Embryonic facial prominence (tissue), 1 donor: ENCODE data around the gene SYT9.

ENCODE experiments used
- DNase-seq: peaks from one replicate; pipeline ENCODE4 v3.0.0-alpha.2; 2016; ENCODE audit errors: extremely low spot score

The SYT9 gene

GRCh38 chr11:7423946-7424345, 172.2 kb downstream of the SYT9 start:
- DNase-seq, result no peak

DNA sequence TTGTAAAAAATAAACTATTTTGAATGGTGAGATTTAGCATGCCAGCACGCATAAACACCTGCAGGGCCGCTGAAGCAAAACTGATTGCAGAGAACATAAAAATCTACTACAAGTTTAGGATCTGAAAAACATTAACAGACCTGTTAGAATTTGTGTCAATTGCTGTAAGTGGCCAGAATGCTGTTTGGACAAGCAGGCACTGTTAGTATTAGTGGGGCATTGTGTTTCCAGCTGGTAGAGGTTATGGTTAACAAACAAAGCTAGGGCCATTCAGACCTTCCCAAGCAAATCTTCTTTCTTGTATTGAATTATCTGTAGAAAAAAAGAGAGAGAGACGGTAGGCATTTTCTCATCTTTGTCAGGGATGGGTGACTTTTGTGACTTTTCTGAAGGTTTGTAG, 176.0 kb downstream of the SYT9 start:
- no peak for DNase-seq

DNA sequence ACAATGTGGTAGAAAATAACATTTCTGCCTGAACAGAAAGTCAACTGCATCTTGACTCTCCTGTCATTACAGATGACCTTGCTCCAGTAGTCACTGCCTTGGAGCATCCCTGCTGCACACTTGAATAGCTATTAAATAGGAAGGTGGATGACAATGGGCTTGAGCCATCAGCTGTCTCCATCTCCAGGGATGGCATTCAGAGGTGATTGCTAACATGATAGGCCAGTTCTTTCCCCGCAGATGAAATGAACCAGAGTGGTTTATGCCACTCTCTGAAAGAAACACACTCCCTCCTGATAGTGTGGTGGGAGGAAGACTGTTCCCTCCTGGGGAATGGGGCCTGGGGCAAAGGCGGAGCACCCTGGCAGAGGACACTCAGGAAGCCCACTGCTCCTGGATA, 176.5 kb downstream of the SYT9 start:
- no peak for DNase-seq

GRCh38 chr11:7430496-7430895, 178.8 kb downstream of the SYT9 start:
- DNase-seq, result no peak

DNA sequence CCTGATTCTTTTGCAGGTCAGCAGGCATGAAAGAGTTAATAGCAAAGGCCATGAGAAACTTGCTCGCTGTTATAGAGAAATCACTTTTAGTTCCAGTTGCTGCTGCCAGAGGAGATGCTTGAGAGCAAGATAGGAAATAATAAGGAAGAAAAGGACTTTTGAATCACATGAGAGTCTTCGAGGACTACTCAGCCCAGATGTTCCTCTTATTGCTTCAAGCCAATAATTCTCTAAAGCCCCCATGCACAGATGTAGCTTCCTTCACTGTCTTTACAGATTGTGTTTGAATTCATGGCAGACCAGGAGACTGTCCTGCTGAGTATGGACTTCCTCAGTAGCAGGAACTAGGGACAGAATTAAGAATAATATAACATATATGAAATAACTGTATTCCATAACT, 183.5 kb downstream of the SYT9 start:
- DNase-seq, result no peak

GRCh38 chr11:7436146-7436545, 184.4 kb downstream of the SYT9 start:
- DNase-seq, result no peak

DNA sequence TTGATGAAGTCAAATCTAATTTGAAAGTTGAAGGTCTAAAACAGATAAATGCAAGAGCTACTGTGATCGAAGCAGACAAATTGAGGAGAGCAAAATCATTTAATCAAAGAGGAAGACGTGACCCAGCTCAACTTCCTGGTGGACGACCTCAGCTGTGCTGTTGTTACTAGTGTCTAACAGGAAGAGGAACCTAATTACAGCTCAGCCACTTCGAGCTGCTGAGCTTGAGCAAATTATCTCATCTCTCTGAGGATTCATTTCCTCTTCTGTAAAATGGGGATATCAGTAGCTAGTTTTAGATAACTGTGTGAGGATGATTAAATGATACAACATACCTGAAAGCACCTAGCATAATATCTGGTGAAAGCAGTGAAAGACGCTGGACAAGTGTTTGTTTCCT, 185.0 kb downstream of the SYT9 start:
- DNase-seq, result no peak

GRCh38 chr11:7437696-7438095, 186.0 kb downstream of the SYT9 start:
- no peak for DNase-seq

GRCh38 chr11:7439746-7440320, 188.1 kb downstream of the SYT9 start:
- DNase-seq, result no peak

DNA sequence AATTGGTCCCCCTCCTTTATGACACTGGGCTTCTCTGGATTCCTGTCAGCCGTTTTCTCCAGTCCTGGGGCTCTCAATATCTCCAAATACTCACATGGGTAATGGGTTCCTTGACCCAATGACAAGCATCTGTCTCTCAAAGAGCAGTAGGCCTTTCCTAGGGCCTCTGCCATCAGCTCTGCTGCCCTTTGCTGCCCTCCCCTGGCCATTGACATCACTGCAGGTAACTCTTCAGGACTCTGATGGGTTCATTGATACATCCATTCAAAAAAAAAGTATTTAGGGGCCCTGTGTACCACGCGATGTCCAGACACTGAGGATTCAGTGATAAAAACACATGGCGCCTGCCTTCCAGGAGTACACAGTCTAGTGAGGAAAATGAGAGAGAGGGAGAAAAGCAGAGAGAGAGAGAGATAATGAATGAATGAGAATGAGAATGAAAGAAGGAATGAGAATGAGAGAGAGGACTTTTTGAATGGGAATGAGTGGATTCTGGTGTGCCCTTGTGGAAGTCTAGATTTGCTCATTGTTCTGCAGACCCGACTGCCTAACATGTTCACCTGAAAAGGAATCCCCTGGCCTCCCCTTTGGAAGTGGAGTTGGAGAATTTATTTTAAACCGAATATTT, 191.0 kb downstream of the SYT9 start:
- DNase-seq, result no peak

DNA sequence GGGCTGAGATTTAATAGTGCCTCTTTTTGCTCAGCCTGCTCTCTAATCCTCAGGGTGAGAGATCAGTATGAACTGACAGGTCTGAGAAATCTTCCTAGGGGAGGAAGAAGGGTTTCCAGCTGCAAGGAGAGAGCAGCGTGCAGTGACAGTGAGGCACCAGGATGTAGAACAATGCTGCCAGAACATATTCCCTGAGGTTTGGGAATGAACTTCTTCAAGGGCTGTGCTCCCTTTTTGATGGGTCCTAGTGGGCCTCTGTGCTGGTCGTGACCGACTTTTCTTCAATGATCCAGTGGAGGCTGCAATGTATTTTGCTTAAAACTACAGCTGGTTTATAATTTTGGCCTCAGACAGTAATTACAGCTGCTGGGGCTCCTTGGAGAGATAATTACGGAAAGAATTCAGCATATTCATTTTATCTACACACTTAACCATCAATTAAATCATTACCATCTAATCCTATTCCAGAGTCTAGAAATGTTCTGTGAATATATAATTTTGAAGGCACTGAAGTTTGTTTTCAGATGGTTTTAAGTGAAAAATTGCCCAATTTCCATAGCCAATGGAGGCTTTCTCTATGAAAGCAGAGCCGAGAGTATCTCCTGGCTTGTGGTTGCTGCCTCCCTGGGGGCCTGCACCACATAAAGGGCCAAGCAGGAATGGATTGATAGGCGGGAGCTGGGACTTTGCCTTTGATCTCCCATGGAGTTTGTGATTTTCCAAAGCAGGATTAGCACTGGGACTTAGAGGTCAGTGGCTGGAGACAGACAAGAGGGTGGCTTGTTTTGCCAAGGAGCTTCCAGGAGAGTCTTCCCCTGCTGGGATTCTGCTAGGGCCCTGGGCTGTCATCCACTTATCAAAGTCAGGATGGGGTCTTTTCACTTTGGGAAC, 192.6 kb downstream of the SYT9 start:
- DNase-seq, result no peak

GRCh38 chr11:7445564-7445963, 193.9 kb downstream of the SYT9 start:
- no peak for DNase-seq

- DNase-seq, result no peak
Observed at GRCh38 chr11:7448201-7448600, 196.5 kb downstream of the SYT9 start.

DNA sequence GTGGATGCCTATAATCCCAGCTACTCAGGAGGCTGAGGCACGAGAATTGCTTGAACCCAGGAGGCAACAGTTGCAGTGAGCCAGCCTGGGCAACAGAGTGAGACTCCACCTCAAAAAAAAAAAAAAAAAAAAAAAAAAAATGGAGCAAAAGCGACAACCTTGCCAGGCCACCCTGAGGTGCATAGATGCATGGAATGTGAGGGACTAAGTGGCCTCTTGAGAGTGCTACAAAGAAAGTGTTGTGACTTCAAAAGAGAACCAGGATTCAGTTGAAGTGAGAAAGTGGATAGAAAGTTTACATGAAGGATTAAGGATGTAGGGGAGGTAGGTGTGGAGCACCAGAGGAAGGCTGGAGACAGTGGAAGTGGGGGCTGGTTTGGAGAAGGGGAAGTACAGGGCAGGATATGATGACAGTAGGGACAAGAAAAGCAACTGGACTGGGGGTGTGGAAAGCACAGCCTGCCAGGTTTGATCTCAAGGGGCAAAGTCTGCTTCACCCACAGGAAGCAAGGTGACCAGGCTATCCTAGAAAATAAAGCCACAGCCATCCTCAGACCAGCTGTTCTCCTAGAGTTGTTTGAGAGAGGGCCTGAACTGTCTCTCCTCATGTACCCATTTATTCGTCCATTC, 197.6 kb downstream of the SYT9 start:
- DNase-seq, result no peak

DNA sequence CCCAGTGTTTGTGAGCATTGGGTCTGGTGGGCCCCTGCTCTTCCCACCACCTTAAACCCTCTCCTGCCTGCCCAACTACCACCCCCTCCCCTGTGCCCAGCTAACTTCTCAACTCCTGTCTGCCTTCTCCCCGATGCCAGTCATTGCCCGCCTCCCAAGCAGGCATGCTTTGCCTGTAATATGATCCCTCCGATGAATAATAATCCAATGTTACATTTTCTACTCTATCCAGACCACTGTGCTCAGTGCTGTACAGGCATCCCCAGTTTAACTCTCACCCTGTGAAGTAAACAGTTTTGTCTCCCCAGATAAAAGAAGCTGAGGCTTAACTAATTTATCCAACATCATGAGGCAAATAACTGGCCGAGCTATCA, 198.1 kb downstream of the SYT9 start:
- no peak for DNase-seq

DNA sequence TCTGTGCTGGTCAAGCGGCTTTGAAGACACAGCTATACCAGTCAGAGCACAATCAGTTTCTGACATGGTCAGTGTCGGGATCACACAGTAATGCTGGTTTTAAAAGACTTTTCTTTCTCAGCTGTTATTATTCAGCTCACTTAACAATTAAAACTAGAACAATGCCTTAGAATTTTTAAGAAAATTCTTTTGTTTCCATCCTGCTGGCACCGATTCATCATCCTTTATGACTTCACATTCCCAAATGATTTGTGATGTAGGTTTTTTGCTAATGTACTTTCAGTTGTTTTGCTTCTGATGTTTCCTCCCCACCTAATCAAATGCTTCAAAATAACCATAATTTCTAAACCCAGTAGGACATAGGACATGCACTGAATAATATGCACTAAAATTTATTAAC, 199.1 kb downstream of the SYT9 start:
- DNase-seq, result no peak

DNA sequence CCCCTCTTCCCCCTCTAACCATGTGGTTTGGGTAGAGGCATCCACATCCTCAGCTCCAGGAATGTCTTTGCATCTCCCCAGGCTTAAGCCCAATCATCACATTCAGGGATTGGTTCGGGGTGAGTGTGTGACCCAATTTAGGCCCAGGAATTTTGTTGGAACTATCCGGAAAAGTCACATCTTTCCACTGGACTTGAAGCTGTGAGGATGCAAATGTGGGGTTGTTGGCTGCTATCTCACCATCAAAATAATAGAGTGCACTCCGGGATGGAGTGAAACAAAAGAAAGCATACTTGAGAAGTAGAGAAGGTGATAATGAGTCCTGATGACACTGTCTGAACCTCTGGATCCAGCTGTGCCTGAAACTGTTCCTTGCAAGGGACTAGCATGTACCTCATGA, 199.8 kb downstream of the SYT9 start:
- no peak for DNase-seq

DNA sequence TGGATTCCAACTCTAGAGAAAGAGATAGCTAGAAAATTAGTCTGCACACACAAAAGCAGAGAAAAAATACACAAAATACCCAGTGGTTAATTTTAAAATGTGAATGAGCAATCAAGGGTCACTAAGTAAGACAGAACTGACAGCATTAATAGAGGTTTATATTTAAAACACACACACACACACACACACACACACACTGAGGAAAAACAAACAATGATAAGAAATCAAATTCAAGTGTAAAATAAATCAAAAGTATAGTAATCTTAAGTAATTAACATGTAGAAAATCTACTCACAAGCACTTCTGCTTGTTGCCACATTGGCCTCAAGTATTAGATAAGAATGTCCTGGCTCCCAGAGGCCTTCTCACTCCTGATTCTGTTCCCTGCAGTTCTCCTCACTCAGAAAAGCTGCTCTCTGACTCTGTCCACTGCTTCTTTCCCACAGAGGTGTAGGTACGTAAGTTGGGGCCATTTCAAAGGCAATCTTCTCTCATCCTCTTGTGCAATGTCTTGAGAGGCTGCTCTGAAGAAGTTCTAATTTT, 200.3 kb downstream of the SYT9 start:
- no peak for DNase-seq

DNA sequence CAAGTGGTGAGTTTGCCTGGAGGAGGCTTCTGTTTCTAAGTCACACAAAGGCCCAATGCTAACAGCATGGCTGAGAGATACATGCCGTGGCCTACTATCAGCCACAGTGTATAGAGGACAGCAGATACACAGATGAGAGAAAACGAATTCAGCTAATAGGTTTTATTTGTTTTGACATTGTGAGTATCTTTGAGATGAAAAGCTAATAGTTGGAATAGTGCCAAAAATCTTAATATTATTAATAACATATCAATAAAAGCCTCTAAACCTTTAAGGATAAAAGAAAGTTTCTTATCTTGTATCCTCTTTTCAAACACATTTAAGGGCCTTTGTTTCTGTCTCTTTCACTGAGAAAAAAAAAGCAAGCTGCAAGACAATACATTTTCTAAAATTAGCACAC, 203.2 kb downstream of the SYT9 start:
- DNase-seq, result no peak

- DNase-seq, result no peak
Observed at GRCh38 chr11:7457211-7457610, 205.5 kb downstream of the SYT9 start.

DNA sequence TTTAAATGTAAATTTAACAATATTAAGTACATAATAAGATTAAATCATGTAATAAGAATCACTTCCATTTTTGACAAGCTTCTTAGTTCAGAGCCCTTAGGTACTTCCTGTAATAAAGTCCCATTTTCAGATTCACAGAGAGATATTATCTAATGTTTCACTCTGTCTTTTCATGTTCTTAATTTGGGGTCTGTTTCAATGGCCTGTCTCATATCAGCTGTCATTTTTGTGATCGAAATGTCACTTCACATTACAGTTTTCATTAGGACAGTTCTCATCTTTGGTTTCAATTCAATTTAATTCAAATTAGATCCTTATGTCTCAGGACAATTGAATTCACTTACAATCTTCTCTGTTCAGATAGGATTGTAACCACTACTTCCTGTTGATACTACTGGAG, 211.0 kb downstream of the SYT9 start:
- DNase-seq, result no peak

DNA sequence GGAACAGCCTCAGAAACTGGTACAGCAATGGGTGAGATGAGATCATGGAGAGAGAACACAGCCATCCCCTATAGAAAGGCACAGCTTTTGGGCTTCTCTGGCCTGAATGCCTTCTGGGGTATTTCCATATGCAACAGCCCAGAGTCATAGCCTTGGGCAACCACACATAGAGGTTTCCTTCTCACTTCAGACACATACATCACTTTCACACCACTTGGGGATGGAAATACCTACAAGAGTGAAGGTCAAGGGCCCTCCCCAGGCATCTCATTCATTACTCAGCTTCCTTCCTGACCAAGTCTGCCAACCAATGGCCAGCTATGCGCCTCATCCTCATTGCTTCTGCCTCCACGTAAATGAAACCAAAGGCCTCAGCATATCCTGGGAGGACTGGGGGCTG, 215.9 kb downstream of the SYT9 start:
- DNase-seq, result no peak
